ENCODE data around the gene MORN5.

MORN5 gene

DNA sequence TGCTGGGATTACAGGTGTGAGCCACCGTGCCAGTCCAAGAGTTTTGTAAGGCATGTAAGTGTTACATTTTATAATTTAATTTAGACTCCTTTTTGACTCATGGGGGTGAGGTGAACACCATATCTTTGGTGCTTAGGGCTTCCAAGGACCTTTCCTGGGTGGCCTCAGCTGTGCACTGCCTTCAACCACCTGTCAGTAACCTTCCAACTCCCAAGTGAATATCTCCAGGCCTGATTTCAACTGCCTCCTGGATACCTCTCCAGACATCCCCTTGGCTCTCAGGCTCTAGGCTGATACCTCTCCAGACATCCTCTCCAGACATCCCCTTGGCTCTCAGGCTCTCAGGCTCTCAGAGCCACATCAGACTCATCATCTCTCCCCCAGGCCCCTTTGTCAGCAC is 35.7 kb upstream of the MORN5 start:
- H3K27ac ChIP-seq, result no peak overlapping the region
- DNase-seq (ENCODE audit: low read depth, low spot score), result no peak

DNA sequence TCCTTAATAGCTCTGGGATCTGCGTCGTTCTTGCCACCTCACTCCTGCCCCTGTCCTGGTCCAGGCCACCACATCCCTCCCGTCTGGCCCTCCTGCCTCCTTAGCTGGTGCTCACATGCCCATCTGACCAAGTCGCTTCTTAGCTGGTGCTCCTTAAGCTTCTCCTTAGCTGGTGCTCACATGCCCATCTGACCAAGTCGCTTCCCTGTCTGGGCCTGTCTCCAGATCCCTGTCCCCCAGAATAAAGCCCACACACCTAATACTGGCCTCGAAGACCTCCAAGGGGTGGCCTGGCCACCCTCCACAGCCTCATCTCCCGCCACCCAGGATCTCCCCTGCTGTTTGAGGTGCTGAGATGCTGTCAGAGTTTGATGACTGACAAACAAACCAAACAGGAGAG is 35.2 kb upstream of the MORN5 start:
- DNase-seq (ENCODE audit: low read depth, low spot score), result no peak
- H3K27ac ChIP-seq, result no peak overlapping the region

DNA sequence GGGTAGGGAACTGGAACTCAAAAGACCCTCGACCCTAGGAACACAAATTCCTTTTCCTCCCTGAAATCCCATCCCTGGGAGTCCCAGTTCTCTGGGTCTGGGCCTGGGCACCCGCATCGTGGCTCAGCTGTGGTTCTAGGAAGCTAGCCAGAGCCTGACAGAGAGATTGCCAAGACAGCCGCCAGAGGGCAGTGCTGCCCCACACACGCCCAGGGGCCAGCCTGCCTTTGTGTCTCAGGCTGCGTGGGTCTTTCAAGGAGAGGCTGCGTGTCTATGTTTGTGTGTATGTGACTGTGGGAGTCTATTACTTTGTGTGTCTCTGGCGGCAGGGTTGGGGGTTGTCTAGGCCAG is 34.6 kb upstream of the MORN5 start:
- H3K27ac ChIP-seq, result peak overlapping the region; percentile 35
- no peak for DNase-seq (ENCODE audit: low read depth, low spot score)

DNA sequence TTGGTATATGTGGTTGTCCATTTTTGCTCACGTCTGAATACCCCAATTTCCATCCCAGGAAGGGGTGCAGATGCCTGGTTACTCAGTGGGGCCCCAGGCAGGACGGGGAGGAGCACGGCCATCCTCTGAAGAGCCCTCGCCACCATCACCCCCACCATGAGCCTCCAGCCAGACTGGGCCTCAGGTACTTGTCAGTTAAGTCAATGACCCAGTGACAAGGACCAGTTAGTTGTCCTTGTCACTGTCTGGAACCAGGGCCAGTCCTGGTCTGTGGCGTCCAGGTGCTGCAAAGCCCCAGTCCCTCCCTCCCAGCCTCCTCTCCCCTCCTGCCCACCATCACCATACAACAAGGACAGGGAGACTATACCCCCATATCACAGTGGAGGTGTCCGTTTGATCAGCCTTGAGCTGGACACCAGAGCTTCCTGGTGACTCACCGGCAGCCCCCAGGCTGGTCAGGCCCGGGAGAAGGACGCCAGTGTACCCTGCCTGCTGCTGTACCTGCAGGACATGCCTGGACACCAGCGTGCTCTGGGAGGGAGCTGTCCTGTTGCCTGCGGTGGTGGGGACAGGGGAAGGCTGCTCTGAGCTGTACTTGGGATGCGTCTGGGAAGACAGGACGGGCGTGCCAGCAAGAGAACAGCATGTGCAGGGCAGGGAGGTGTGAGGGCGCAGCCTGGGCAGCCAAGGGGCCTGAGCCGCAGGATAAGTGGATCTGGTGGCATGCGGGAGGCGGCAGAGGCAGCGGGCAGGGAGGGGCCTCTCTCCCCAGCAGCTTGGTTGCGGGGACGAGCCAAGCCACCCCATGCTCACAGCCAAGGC is 34.0 kb upstream of the MORN5 start:
- no peak for DNase-seq (ENCODE audit: low read depth, low spot score)
- peak overlapping the region; percentile 35 for H3K27ac ChIP-seq

DNA sequence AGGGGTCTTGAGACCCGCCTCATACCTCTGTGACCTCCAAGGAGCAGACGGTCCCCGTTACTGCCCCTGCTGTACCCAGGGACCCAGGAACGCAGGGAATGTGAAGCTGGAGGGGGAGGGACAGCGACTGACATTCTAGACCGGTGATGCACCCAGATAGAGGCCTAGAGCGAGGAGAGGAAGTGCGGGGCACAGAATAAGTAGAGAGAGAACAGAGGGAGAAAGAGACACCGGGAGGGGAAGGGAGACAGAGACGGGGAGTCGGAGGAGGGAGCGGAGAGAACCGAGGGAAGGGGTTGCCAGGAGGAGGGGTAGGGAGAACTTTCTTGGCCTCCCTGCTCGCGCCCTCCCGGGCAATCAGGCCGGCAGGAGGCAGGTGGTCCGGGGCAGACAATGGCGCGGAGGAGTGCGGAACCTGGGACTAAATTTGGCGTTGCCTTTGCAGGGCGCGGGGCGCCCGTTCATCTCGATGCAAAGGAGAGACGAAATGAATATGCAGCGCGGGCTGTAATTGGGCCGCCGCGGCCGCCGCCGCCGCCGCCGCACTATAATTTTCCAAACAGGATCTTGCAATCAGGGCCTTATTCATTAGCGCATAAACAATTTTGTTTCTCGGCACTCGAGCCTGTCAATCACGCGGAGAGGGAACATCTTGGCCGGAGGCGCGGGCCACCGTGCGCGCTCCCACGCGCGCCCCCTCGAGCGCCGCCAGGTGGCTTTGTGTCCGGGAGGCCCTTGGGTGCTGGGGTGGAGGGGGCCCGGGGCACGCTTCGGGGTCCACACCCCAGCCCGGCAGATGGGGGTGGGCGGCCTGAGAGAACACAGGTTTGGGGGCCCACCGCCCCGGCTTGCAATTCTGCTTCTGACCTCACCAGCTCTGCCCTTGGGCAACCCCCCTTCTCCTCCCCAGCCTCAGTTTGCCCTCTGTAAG is 33.1 kb upstream of the MORN5 start:
- no peak for DNase-seq (ENCODE audit: low read depth, low spot score)
- peak overlapping the region; percentile 35 for H3K27ac ChIP-seq

DNA sequence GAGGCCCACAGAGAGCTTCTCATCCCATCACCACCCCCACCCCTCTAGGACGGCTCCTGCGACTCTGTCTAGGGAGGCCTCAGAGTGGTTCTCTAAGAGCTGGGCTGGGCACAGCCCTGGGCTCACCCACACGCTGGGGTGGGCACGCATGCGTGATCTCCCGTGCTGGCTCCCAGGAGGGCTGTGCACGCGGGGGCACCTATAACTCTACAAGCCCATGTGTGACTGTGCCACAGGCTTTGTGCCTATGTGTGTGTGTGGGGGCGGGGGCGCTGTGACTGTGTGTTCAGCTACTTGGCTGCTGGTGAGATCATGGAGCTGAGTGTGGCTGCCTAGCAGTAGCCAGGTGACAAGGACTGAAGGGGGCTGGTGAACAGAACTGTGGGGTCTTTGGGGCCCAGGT is 32.3 kb upstream of the MORN5 start:
- no peak for DNase-seq (ENCODE audit: low read depth, low spot score)
- no peak overlapping the region for H3K27ac ChIP-seq

DNA sequence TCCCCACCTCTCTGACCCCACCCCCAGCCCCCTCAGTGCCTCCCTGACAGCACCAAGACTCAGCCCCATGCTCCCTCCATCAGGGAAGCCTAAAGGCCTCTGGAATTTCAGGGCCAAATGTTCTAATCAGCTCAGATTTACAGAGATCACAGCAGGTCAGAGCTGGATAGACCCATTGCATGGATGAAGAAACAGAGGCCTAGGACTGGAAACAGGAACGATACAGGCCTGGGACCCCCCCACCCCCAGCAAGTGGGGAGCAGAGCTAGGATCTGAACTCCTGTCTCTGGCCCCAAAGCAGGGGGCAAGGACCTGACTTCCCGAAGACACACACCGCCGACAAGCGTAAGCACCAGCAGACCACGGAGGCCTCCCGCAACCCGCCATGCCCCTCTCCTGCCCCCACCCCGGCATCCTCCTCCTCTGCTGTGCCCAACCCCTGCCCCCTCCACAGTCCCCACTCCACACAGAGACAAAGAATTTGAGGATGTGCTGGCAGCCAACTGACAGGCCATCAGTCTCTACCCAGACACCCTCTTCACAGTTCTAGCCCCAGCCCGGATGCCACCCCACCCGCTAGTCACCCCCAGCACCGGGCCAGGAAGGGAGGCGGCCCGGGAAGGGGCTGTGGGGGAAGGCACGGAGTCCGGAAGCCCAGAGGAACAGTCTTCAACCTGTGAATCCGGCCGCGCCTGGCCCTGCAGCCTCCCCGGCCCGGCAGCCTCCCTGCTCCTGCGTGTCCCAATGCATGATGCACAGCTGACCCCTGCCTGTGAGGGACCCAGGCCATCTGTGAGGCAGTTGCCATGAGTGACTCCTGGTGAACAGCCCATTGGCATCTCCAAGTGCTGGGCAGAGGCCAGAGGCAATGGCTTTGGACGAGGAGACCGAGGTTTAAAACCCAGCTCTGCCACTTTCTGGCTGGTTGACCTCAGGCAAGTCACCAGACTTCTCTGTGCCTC is 31.4 kb upstream of the MORN5 start:
- no peak for DNase-seq (ENCODE audit: low read depth, low spot score)
- no peak overlapping the region for H3K27ac ChIP-seq

DNA sequence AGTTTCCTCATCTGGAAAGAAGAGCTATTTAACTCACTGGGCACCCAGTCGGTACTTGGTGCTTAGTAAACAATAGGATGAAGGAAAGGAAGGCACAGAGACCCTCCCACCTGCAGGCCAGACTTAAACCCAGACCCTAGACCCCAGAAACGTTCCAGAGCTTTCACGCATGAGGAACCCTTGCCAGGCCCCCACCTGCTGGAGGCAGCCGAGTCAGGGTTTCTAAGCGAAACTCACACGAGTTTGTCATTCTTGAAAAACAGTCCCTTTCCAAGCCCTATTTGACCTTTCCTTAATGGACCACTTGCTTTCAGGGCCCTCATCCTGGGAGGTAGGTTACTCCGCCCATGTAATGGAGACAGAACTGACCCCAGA is 30.8 kb upstream of the MORN5 start:
- no peak for DNase-seq (ENCODE audit: low read depth, low spot score)
- no peak overlapping the region for H3K27ac ChIP-seq

DNA sequence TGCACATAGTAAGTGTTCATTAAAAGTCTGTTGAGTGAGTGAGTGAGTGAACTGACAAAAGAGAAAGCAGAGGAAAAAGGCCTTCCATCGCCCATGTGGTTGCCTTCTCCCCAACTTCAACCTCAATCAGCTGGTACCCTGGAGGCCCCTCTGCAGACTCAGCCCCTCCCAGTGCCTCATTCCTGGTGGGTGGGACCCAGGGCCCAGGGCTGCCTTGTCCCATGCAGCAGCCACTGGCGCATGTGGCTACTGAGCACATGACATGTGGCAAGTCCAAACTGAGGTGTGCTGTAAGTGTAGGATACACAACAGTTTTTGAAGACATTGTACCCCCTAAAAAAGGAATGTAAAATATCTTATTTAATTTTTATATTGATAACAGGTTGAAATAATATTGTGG is 29.7 kb upstream of the MORN5 start:
- DNase-seq (ENCODE audit: low read depth, low spot score), result no peak
- H3K27ac ChIP-seq, result no peak overlapping the region

DNA sequence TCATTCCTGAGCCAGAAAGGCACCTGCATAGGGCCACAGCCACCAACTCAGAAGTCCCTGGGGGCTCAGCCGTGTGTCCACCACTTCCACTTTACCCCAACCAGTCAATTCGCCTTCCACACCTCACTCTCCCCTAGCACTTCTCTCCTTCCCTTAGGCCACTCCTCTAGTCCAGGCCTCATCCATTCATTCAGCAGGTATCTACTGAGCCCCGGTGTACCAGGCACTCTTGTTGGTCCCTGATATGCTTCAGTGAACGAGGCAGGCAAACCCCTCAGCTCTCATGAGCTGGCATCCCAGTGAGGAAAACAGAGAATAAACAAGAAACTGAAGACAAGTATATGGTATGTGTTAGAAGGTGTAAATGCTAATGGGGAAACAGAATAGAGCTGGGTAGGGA is 28.9 kb upstream of the MORN5 start:
- H3K27ac ChIP-seq, result no peak overlapping the region
- DNase-seq (ENCODE audit: low read depth, low spot score), result no peak

DNA sequence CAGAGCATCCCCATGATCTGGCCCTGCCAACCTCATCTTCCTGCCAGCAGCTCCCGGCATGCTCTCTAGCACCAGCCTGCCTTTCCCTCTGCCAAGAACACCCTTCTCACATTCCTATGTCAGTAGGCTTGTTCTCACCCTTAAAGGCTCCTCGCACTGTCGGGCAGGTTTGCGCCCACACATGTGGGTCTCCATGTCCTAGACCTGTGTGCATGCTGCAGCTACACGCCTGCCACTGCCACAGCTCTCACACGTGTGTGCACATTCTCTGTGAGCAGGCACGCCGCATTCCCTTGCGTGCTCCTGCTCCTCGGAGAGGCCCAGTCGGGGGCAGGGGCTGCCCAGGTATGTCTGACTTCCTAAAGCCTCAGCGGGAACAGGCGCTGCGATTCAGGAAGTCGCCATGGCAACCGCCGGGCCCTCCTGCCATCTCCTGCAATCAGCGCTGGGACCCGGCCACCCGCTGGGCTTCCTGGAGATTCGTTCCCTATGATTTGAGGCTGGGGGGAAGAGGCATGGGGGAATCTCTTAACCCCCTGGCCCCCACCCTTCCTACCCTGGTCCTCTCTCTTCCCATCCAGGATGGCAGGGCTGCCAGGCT is 28.2 kb upstream of the MORN5 start:
- DNase-seq (ENCODE audit: low read depth, low spot score), result no peak

DNA sequence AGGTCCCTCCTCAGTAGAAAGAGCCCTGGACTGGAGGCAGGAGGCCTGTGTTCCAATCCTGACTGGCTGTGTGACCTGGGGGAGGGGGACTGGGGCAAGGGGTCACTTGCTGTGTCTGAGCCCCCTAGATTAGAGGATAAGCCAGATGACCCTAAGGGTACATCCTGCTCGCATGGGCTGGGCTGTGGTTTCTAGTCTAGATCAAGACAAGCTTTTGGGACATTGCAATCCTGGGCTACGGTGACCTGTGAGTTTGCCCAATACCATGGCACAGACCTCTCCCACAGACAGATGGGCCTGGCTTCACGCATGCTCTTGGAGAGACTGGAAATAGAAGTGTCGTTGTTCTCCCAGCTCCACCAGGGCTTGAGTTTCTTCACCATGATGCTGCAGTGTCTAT is 27.2 kb upstream of the MORN5 start:
- DNase-seq (ENCODE audit: low read depth, low spot score), result no peak

More for the DNA sequence above, 28.2 kb upstream of the MORN5 start:
- no peak overlapping the region for H3K27ac ChIP-seq

DNA sequence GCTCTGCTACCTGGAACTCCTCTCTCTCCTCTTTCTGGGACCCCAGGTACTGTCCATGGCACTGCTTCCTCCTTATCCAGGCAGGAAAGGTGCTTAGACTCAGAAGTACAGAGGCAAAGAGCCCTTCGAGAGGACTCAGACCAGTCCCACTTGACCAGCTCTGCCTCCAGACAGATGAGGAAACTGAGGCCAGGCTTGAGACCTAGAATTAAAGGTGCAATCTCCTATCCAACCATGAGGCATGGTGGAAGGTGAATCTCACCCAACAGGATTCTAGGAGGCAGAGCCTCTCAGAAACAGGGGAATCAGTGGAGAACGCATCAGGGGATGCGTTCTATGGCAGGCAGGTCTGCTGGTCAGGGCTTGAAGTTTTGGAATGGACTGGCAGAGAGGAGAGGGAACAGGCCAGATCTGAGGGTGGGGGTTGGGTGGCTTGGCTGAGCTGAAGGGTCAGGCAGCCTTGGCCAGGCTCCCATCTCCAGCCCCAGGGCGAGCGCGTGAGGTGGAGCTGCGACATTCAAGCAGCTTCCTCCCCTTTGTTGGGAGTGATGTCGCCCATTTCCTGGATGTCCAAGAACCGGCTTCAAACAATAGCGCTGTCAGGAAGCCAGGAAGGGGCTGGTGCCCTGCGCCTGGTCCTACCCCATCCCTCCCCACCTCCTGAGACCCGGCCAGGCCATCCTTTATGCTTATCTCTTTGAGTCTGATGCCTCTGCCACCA is 26.3 kb upstream of the MORN5 start:
- no peak overlapping the region for H3K27ac ChIP-seq

More for the DNA sequence above, 27.2 kb upstream of the MORN5 start:
- H3K27ac ChIP-seq, result no peak overlapping the region

DNA sequence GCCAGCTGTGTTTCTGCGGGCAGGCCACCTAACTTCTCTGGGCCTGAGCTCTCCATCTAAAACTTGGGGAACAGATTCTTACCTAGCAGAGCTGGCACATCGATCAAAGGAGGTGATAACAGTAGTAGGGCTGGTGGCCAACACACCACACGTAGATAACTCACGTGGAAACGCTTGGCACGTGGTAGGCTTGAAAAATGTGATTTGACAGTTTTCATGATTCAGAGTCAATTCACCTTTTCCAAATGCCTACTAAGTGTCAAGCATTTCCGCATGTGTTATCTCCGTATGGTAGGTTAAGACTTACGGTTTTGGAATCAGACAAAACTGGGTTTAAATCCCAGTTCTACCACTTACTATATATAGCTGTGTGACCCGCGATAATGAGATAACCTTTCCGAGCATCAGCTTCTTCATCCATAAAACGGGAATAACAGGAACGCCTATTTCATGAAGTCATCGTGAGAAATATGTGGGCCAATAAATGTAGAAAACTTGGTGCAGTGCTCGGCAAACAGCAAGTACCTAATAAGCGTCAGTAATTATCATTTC is 25.6 kb upstream of the MORN5 start:
- DNase-seq (ENCODE audit: low read depth, low spot score), result no peak
- no peak overlapping the region for H3K27ac ChIP-seq

More for the DNA sequence above, 26.3 kb upstream of the MORN5 start:
- no peak for DNase-seq (ENCODE audit: low read depth, low spot score)

DNA sequence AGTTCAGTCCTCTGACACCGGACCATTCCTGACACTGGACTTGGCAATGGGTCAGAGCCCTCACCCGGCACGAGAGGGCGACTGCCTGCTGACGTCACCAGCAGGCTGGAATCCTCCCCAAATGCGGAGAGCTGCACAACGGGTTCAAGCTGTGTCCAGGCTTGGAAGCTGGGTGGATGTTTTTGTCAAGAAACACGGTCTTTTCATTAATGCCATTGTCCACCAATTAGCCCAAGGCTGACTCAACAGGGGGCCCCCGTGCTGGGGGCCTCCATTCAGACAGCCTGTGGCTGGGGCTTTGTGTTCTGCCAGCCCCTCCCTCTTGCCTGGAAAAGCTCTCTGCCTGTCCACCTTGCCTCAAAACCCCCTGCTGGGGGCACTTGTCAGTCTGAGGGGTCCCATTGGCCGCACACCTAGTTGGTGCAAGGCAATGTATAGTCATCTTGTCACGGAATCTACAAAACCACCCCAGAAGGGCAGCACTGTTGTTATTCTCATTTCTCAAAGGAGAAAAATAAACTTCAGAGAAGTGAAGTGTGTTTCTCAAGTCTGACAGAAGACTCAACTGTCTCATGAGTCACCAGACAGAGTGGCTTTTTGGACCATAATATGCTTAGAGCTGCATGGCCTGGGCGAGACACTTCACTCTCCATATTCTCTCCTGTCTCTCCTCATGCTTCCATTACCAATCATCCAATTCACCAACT is 24.7 kb upstream of the MORN5 start:
- no peak for DNase-seq (ENCODE audit: low read depth, low spot score)

DNA sequence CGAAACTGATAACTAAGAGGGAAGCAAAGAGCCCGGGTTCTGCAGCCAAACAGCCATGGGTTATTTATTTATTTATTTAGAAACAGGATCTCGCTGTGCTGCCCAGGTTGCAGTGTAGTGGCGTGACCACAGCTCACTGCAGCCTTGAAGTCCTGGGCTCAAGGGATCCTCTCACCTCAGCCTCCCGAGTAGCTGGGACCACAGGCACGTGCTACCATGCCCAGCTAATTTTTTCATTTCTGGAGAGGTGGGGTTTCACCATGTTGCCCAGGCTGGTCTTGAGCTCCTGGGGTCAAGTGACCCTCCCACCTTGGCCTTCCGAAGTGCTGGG is 24.2 kb upstream of the MORN5 start:
- DNase-seq (ENCODE audit: low read depth, low spot score), result no peak
- H3K27ac ChIP-seq, result no peak overlapping the region

More for the DNA sequence above, 24.7 kb upstream of the MORN5 start:
- no peak overlapping the region for H3K27ac ChIP-seq

DNA sequence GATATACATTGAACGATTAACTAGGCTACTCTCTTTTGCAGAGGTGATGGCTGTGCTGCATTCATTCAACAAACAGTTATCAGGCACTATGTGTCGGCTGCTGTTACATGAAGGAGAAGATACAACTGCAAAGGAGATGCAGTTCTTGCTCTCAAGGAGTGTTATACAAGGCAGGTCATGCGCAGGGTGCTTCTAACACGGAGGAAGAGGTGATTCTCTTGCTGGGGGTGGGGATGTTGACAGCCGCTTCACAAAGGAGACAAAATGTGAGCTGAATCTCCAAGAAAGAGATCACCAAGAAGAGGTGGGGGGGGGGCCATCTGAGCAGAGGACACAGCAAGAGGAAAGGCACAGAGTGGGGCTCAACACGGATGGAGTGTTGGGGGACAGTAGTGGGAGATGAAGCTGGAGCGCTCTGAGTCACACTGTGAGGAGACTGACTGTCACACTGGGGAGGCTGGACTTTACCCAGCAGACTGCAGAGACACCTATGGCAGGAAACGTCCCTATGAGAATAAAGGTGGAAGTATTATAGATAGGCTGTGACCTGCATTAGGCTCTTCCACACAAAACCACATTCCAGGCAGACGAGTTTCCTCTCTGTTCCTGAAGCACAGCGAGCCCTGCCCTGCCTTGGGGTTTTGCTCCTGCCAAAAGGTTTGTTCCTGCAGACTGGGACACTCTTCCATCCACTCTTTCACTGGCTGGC is 21.0 kb upstream of the MORN5 start:
- no peak for DNase-seq (ENCODE audit: low read depth, low spot score)
- peak overlapping the region; percentile 70 for H3K27ac ChIP-seq

Data from epithelial cell of prostate (primary cell).